Testis (tissue), 3 donors: Measurements from ENCODE around the gene TRAP1. TPM values are rescaled to one million over a fixed set of nuclear protein-coding genes. Genes with fewer than 3 reads are reported as not detected.
"Not testable (repeated sequence)": the region's sequence is repeated elsewhere in the genome, so short reads cannot be mapped to it uniquely, and the experiment has no call there.

Source experiments
- DNase-seq: peaks from one replicate; pipeline ENCODE4 v3.0.0-alpha.2; 2019
- H3K27ac ChIP-seq, 2 donors: fragments of 200-600 bp; sonication (generic); one replicate each; pipeline ENCODE4 v1.5.1; 2019
- H3K27me3 ChIP-seq: fragments of 200-600 bp; sonication (generic); one replicate; pipeline ENCODE4 v1.5.1; 2019
- H3K36me3 ChIP-seq: fragments of 200-600 bp; sonication (generic); one replicate; pipeline ENCODE4 v1.5.1; 2017; ENCODE audit warnings: low read depth; ENCODE audit errors: missing control alignments
- H3K4me1 ChIP-seq: fragments of 200-600 bp; sonication (generic); one replicate; pipeline ENCODE4 v1.5.1; 2019
- H3K4me3 ChIP-seq, 2 donors: fragments of 200-600 bp; sonication (generic); one replicate each; pipeline ENCODE4 v1.5.1; 2017 to 2019
- H3K9me3 ChIP-seq: fragments of 200-600 bp; sonication (generic); one replicate; pipeline ENCODE4 v1.5.1; 2017
- POLR2A ChIP-seq: fragments of 450-650 bp; IDR thresholded peaks from one replicate; pipeline ENCODE4 v1.6.1; 2017; ENCODE audit warnings: antibody characterized with exemption, mild to moderate bottlenecking, moderate library complexity
- WGBS, 2 donors: methylation state at CpG; one replicate each; pipeline ENCODE4 v1.1.5; 2018; 5-methylcytosine and 5-hydroxymethylcytosine counted together
- intact Hi-C: fragments of 100-400 bp; cut with DNase I; formaldehyde crosslinking; loops from one replicate; pipeline ENCODE4 v1.15.1; 2023; ENCODE audit warnings: low total_unique reads
- polyA plus RNA-seq: library from polyadenylated mRNA; stranded (reverse); fragments of 350-450 nt; fragmentation: Illumina TruSeq; extraction: RNeasy Lipid Tissue Mini Kit (QIAGEN cat#74804); gene quantifications from one replicate; pipeline ENCODE4 v1.2.3, GENCODE V29; 2014; ENCODE audit warnings: low read depth, low replicate concordance; ENCODE audit not compliant: insufficient read depth
- total RNA-seq, 2 donors: library from RNA; depleted of rRNA; stranded (reverse); fragments of >200 nt; gene quantifications; one replicate each; pipeline ENCODE4 v1.2.3, GENCODE V29; 2016
- TF ChIP-seq, protein P1 (sequence below), 3 experiments: fragments of 450-650 bp in 2 of 3; fragments of 200-600 bp in 1 of 3; sonication (generic) in 1 of 3; IDR thresholded peaks; one replicate each; pipeline ENCODE4 v1.5.1; 2016 to 2019; ENCODE audit warnings: antibody characterized with exemption in 3 of 3, mild to moderate bottlenecking in 2 of 3, moderate library complexity in 1 of 3

Gene TRAP1
- total and polyA plus RNA-seq, 3 donors from 2014 or later = 80.0 to 140 (median 131) TPM

GRCh38 chr16:3612510-3613466 is 104.5 kb downstream of the TRAP1 start:
- H3K4me1 ChIP-seq = peaks cover 5% of the 10 kb centered on the region
- WGBS, 2 donors = 53 to 66% methylated on average over 34 of the region's 34 CpGs
- no peaks in the 10 kb centered on the region for H3K9me3 ChIP-seq
- no peaks in the 10 kb centered on the region for H3K36me3 ChIP-seq
- intact Hi-C loops = no loop called here
- TF ChIP-seq, protein P1, sequence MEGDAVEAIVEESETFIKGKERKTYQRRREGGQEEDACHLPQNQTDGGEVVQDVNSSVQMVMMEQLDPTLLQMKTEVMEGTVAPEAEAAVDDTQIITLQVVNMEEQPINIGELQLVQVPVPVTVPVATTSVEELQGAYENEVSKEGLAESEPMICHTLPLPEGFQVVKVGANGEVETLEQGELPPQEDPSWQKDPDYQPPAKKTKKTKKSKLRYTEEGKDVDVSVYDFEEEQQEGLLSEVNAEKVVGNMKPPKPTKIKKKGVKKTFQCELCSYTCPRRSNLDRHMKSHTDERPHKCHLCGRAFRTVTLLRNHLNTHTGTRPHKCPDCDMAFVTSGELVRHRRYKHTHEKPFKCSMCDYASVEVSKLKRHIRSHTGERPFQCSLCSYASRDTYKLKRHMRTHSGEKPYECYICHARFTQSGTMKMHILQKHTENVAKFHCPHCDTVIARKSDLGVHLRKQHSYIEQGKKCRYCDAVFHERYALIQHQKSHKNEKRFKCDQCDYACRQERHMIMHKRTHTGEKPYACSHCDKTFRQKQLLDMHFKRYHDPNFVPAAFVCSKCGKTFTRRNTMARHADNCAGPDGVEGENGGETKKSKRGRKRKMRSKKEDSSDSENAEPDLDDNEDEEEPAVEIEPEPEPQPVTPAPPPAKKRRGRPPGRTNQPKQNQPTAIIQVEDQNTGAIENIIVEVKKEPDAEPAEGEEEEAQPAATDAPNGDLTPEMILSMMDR (IDR thresholded peaks at IDR 0.05) = no peak
- no peak for TF ChIP-seq POLR2A
- no peaks in the 10 kb centered on the region for H3K27me3 ChIP-seq
- DNase-seq = no peak
- H3K4me3 ChIP-seq = peak overlapping the region; percentile 70 to 88
- H3K27ac ChIP-seq = peak overlapping the region in 1 of 2 donors; percentile 79

GRCh38 chr16:3611146-3611975 is 106.0 kb downstream of the TRAP1 start, which contains the start of gene SLX4:
SLX4 (minus strand) TSS chr16:3611606; CDS start chr16:3608964, 2,642 bp downstream.
- 1% methylated on average over 85 of the region's 86 CpGs; no CpG with 5 or more reads in 1 of the 2 donors for WGBS, 2 donors

GRCh38 chr16:3610698-3611145 is 106.6 kb downstream of the TRAP1 start:
- Histone ChIP-seq H3K4me3 (peak overlapping the region; percentile 70 to 88), H3K36me3 (no peaks in the 10 kb centered on the region), H3K4me1 (peaks cover 5% of the 10 kb centered on the region), H3K9me3 (no peaks in the 10 kb centered on the region), H3K27ac (peak overlapping the region in 1 of 2 donors; percentile 24), H3K27me3 (no peaks in the 10 kb centered on the region)
- no peak for TF ChIP-seq POLR2A
- TF ChIP-seq, protein P1 (IDR thresholded peaks at IDR 0.05) = no peak
- WGBS, 2 donors = 2% methylated on average over 7 to 10 of the region's 10 CpGs
- DNase-seq = no peak
- intact Hi-C loops = no loop called here

More at GRCh38 chr16:3611146-3611975, 106.0 kb downstream of the TRAP1 start, which contains the start of gene SLX4:
- peak within 1 kb of the TSS; percentile 39 to 79 for H3K27ac ChIP-seq
- TF ChIP-seq POLR2A = peak; percentile 60
- TF ChIP-seq, protein P1 (IDR thresholded peaks at IDR 0.05) = peak in 1 of 3 experiments; percentile 7
- H3K27me3 ChIP-seq = no peaks in the 10 kb centered on the region
- peaks cover 5% of the 10 kb centered on the region for H3K4me1 ChIP-seq
- H3K4me3 ChIP-seq = peak within 1 kb of the TSS; percentile 70 to 88
- no peaks in the 10 kb centered on the region for H3K9me3 ChIP-seq
- DNase-seq = peak; percentile 88
- no peaks in the 10 kb centered on the region for H3K36me3 ChIP-seq
- intact Hi-C loops = no loop called here

GRCh38 chr16:3609895-3610697 is 107.2 kb downstream of the TRAP1 start:
- TF ChIP-seq POLR2A = no peak
- H3K36me3 ChIP-seq = no peaks in the 10 kb centered on the region
- H3K27me3 ChIP-seq = no peaks in the 10 kb centered on the region
- WGBS, 2 donors = 34 to 56% methylated on average over 14 of the region's 14 CpGs
- intact Hi-C loops = no loop called here
- no peaks in the 10 kb centered on the region for H3K9me3 ChIP-seq
- peak overlapping the region; percentile 70 to 88 for H3K4me3 ChIP-seq
- no peak overlapping the region for H3K27ac ChIP-seq
- no peak for DNase-seq
- peaks cover 5% of the 10 kb centered on the region for H3K4me1 ChIP-seq

- WGBS, 2 donors = 89 to 94% methylated on average over 13 of the region's 13 CpGs
Measured at GRCh38 chr16:3608976-3609375, 108.3 kb downstream of the TRAP1 start.

More at GRCh38 chr16:3608976-3609375, 108.3 kb downstream of the TRAP1 start:
- DNase-seq, H3K9me3 ChIP-seq, H3K4me1 ChIP-seq, H3K4me3 ChIP-seq, intact Hi-C loops, H3K36me3 ChIP-seq, H3K27me3 ChIP-seq, H3K27ac ChIP-seq: not testable (repeated sequence)
